Mesodermal cell (in vitro differentiated cells): ENCODE results near the gene RPA3.

Experiments used
- H3K27ac ChIP-seq: 2 replicates; pipeline ENCODE4 v1.7.0; 2013; ENCODE audit warnings: mild to moderate bottlenecking, low read depth, low read length, moderate library complexity; ENCODE audit not compliant: severe bottlenecking
- H3K36me3 ChIP-seq: 2 replicates; pipeline ENCODE4 v1.7.1; 2013; ENCODE audit warnings: mild to moderate bottlenecking, low read length, moderate library complexity; ENCODE audit not compliant: control insufficient read depth, insufficient read depth
- H3K4me1 ChIP-seq: one replicate; pipeline ENCODE4 v1.7.1; 2013; ENCODE audit warnings: mild to moderate bottlenecking, low read length; ENCODE audit not compliant: insufficient read depth, control insufficient read depth, poor library complexity, severe bottlenecking
- H3K4me3 ChIP-seq: 2 replicates; pipeline ENCODE4 v1.7.0; 2013; ENCODE audit warnings: low read length, control low read depth, mild to moderate bottlenecking; ENCODE audit not compliant: insufficient read depth, poor library complexity, severe bottlenecking; ENCODE audit errors: extremely low read depth
- H3K9me3 ChIP-seq: 2 replicates; pipeline ENCODE4 v1.7.1; 2013; ENCODE audit warnings: mild to moderate bottlenecking, low read length, moderate library complexity; ENCODE audit not compliant: control insufficient read depth
- WGBS, 2 experiments: methylation state at CpG; one replicate each; pipeline ENCODE4 v1.1.5; 2013; ENCODE audit warnings: missing lambda C conversion rate in 2 of 2; ENCODE audit not compliant: insufficient coverage in 2 of 2; 5-methylcytosine and 5-hydroxymethylcytosine counted together

The RPA3 gene

DNA sequence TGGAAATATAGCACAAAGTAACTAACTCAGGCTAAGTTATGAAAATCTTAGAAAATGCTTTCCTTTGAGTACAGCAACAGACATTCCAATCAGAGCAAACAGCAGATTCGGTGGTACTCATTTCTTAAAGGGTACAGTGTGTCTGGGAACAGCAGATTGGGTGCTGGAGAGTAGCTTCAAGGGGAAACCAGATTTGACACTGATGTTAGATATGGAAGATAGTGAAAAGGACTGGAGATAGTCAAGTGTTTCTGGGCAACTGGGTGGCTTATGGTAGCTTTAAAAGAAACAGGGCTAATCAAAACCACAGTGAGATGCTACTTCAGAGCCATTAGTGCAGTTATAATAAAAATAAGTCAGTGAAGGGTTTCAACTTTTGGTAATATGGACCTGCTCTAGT, 89.9 kb downstream of the RPA3 start:
- peaks cover 4% of the 10 kb centered on the region for H3K9me3 ChIP-seq
- no peaks in the 10 kb centered on the region for H3K4me1 ChIP-seq
- 89% methylated on average over 1 of the region's 1 CpG; no CpG with 5 or more reads in 1 of the 2 experiments for WGBS, 2 experiments
- H3K27ac ChIP-seq = no peak overlapping the region
- H3K4me3 ChIP-seq = no peak overlapping the region
- no peaks in the 10 kb centered on the region for H3K36me3 ChIP-seq

DNA sequence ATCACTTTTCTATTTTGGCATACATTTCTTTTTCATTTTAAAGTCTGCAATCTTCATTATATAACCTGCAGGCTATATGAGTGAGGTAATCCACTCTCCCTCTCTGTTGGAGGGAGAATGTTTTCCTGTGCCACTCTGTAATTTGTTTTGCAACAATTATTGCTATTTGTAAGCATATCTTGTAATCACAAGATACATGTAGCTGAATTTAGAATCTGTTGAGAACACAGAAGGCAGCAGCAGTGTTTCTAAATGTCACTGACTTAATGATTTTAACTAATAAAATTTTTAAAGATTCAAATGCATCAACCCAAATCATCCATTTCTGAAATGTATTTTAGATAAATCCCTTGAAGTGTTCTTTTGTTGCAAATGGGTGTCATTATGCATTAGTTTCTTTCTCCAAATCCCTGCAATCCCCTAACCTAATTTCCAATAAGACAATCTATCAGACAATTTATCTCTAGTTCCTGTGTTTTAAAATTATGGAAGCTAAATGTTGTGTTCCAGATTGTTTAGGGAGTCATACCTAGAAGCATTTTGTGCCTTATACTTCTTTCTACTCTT, 97.7 kb downstream of the RPA3 start:
- no peaks in the 10 kb centered on the region for H3K4me1 ChIP-seq
- no peak overlapping the region for H3K4me3 ChIP-seq
- no peaks in the 10 kb centered on the region for H3K9me3 ChIP-seq
- no peaks in the 10 kb centered on the region for H3K36me3 ChIP-seq
- no peak overlapping the region for H3K27ac ChIP-seq

DNA sequence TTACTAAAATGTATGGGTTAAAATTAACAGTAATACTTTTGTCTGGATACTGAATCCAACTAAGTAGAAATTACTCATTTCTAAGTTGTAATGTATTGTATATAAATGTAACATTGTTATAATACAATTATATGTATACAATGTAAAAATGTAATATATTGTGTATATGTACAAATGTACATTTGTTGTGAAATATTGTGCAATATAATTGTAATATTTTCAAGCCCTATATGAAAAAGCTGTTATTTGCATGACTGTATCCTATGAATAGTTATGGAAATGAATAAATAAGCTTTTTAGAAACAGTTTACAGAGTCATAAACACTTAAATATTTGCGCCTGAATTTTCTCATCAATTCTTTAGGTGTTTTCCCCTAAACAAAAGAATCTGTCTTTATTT, 98.2 kb downstream of the RPA3 start:
- no peaks in the 10 kb centered on the region for H3K36me3 ChIP-seq
- 67 to 100% methylated on average over 1 of the region's 1 CpG for WGBS, 2 experiments
- H3K9me3 ChIP-seq = no peaks in the 10 kb centered on the region
- H3K27ac ChIP-seq = no peak overlapping the region
- H3K4me3 ChIP-seq = no peak overlapping the region
- H3K4me1 ChIP-seq = no peaks in the 10 kb centered on the region

DNA sequence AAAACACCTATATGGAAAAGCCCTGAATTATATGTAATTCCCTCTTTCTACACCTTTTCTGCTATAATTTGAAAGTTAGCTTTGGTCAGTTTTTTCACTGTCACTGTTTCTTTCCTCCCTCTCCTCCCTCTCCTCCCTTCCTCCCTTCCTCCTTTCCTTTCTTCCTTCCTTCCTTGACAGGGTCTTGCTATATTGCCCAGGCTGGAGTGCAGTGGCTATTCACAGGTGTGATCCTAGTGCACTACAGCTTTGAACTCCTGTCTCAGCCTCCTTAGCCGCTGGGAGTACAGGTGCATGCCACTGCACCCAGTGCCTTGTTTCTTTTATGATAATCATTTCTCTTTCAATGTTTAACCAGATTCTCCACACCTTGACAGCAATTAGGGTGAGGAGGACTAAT, 100.0 kb downstream of the RPA3 start:
- WGBS, 2 experiments = no CpG with 5 or more reads among the region's 1 CpG
- H3K36me3 ChIP-seq = no peaks in the 10 kb centered on the region
- no peak overlapping the region for H3K27ac ChIP-seq
- no peaks in the 10 kb centered on the region for H3K9me3 ChIP-seq
- no peak overlapping the region for H3K4me3 ChIP-seq
- H3K4me1 ChIP-seq = no peaks in the 10 kb centered on the region

DNA sequence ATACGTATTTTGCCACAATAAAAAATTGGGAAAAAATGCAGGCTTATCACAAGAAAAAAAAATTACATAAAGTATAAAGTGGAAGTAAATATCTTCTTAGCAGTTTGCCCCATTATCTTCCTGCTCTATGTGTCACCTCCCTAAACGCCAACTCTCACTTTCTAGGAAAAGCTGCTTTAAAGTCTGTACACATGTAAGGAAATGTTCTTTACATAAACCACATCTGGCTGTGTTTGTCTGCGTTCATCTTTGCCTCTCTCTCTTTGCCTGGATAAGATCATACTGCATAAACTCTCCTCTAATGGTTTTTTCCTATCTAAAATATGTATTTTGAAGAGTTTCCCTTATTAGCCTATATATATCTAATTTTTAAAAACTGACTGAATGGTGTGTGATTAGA, 100.9 kb downstream of the RPA3 start:
- H3K9me3 ChIP-seq = no peaks in the 10 kb centered on the region
- WGBS, 2 experiments = 100% methylated on average over 1 of the region's 3 CpGs; no CpG with 5 or more reads in 1 of the 2 experiments
- H3K27ac ChIP-seq = no peak overlapping the region
- H3K36me3 ChIP-seq = no peaks in the 10 kb centered on the region
- no peak overlapping the region for H3K4me3 ChIP-seq
- no peaks in the 10 kb centered on the region for H3K4me1 ChIP-seq

DNA sequence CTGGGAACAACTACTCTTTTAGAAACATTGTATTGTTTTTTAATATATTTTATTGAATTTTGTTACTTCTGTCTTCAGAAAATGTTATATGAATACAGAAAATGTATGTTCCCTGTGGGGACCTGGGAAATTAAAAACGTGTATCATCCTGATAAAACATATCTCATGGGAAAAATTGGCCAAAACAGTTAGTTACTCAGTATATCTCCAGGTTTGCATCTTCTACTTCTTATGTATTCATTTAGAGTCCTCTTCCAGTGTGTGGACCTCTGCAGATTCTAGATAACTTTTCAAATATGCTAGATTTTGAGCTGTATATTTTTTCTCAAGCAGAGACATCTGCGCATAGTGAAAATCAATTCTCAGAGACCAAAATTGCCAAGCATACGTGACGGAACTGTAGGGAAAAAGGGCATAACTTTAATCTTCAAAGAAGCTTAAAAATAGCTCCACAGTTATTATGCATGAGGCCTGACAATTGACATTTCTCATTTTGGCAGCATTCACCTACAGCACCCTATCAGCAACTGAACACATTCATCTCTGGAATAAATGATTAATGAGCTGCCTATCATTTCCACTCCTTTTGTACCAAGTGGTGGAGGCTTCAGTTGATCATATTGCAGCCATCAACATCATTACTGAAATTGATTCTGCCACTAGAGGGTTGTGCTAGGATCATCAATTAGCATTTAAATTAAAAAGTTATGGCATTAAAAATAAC, 104.2 kb downstream of the RPA3 start:
- WGBS, 2 experiments = 90 to 96% methylated on average over 3 of the region's 4 CpGs
- Histone ChIP-seq H3K4me3 (no peak overlapping the region), H3K4me1 (no peaks in the 10 kb centered on the region), H3K9me3 (no peaks in the 10 kb centered on the region), H3K36me3 (no peaks in the 10 kb centered on the region), H3K27ac (no peak overlapping the region)

DNA sequence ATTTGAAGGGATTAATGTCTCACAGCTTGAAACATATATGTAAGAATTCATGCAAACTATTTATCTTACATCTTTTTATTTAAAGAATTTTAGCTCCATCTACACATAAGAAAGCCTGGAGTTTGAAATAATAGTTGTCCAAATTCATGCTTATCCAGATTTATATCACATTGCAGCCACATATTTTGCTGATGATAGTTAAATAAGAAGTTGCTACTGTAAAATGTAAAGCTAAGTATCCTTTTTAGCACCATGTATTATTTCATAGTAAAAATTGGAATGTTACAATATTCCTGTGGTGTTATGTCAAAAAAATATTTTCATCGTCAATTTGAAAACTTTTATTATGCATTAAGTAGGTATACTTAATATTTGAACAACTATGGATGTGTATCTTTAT, 105.2 kb downstream of the RPA3 start:
- no peaks in the 10 kb centered on the region for H3K4me1 ChIP-seq
- no CpG with 5 or more reads among the region's 1 CpG for WGBS, 2 experiments
- H3K36me3 ChIP-seq = no peaks in the 10 kb centered on the region
- no peak overlapping the region for H3K27ac ChIP-seq
- H3K4me3 ChIP-seq = no peak overlapping the region
- no peaks in the 10 kb centered on the region for H3K9me3 ChIP-seq

DNA sequence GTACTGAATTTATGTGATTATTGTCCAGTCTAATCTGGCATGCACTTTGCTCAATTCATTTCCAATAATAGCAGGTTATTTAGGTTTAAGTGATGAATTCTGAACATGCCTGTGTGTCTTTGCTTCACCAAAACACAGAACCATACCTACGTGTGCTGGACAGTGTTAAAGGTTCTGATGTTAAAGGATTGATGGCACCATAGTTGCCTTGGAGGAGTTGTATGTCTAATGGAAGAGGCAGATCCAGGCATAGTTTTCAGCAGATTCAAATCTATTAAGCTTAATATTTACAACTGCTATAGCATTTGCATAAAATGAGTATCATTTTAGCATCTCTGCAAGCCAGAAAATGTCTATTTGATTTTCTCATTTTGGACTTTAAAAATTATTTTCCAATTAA, 105.9 kb downstream of the RPA3 start:
- Histone ChIP-seq H3K27ac (no peak overlapping the region), H3K9me3 (no peaks in the 10 kb centered on the region), H3K4me1 (no peaks in the 10 kb centered on the region), H3K36me3 (no peaks in the 10 kb centered on the region), H3K4me3 (no peak overlapping the region)
- no CpG with 5 or more reads among the region's 1 CpG for WGBS, 2 experiments

DNA sequence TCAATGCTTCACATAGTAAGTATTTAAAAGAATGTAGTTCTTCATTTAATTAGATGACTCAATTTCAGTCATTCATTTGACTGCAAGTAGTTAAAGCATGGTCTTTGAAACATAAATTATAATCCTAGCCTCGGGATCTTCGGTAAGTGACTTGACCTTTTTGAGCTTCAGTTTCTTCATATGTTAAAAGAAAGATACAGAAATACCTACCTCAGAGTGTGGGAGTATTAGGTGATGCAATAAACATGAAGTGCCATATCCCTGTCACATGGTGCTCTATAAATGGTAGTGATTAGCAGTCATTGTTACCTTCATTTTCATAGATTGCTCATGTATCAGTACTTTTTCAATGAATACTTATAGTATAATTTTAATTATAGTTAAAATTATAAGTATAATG, 109.1 kb downstream of the RPA3 start:
- Histone ChIP-seq H3K9me3 (no peaks in the 10 kb centered on the region), H3K36me3 (no peaks in the 10 kb centered on the region), H3K4me3 (no peak overlapping the region), H3K4me1 (no peaks in the 10 kb centered on the region), H3K27ac (no peak overlapping the region)
- WGBS, 2 experiments = no CpG with 5 or more reads among the region's 2 CpGs

DNA sequence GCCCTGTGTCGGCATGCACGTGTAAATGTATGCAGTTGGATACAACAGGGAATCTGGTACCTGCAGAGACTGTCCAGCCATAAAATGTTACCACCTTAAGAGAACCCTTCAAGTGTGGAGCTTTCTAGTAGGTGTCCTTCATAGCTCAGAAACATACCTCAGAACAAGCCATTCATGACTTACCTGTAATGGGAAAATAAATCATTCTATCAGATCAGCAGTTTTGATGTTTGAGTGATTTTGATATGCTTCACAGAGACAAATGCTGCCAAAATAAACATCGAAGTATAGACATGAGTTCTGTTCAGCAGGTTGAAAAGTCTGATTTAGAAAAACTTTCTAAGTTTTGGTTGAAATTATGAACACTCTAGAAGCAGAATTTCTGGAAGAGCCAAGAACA, 111.4 kb downstream of the RPA3 start:
- Histone ChIP-seq H3K4me3 (no peak overlapping the region), H3K27ac (no peak overlapping the region), H3K9me3 (no peaks in the 10 kb centered on the region), H3K36me3 (no peaks in the 10 kb centered on the region), H3K4me1 (no peaks in the 10 kb centered on the region)
- 86 to 100% methylated on average over 1 to 2 of the region's 3 CpGs for WGBS, 2 experiments

DNA sequence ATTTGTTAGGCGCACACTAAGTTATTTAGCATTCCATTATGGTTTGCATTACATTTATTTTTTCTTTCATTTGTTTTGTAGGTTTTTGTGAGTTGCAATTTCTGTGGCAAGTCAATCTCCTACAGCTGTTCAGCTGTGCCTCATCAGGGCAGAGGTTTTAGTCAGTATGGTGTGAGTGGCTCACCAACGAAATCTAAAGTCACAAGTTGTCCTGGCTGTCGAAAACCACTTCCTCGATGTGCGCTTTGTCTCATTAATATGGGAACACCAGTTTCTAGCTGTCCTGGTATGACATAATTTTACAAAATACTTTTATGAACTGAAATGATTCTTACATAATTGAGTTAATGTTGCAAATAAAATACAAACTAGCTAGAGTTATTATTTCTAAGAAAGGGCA, 122.2 kb downstream of the RPA3 start:
- H3K4me1 ChIP-seq = no peaks in the 10 kb centered on the region
- H3K4me3 ChIP-seq = no peak overlapping the region
- WGBS, 2 experiments = 100% methylated on average over 1 of the region's 5 CpGs; no CpG with 5 or more reads in 1 of the 2 experiments
- H3K9me3 ChIP-seq = no peaks in the 10 kb centered on the region
- H3K36me3 ChIP-seq = peaks cover 33% of the 10 kb centered on the region
- no peak overlapping the region for H3K27ac ChIP-seq
